NCI-H2196 treated with DMSO at 0.1 percent for 48 hours (cell line): ENCODE results near the gene GM2A.
A peak's percentile ranks its signal among the peaks of the same experiment; 100 is the strongest.
"Not testable (repeated sequence)": the region's sequence is repeated elsewhere in the genome, so short reads cannot be mapped to it uniquely, and the experiment has no call there.

Experiments
- DNase-seq: peaks from one replicate; lab custom pipeline; 2025; ENCODE audit not compliant: unreplicated experiment; lab: John Stamatoyannopoulos, UW

Gene GM2A

GRCh38 chr5:151284392-151284967 is 31.5 kb downstream of the GM2A start:
- DNase-seq, result no peak

DNA sequence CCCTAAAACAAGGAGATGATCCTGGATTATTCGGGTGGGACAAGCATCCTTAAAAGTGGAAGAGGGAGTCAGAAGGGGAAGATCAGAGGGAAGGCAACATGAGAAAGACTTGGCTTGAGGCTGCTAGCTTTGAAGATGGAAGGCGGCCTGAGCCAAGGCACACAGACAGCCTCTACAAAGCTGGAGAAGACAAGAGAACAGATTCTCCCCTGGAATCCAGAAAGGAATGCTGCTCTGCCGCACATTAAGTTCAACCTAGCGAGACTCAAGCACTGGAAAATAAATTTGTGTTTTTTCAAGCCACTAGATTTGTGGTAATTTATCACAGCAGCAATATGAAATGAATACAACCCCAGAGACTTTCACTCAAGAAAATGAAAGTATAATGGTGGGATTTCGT is 32.7 kb downstream of the GM2A start:
- DNase-seq, result no peak

GRCh38 chr5:151286246-151286645 is 33.3 kb downstream of the GM2A start:
- no peak for DNase-seq

DNA sequence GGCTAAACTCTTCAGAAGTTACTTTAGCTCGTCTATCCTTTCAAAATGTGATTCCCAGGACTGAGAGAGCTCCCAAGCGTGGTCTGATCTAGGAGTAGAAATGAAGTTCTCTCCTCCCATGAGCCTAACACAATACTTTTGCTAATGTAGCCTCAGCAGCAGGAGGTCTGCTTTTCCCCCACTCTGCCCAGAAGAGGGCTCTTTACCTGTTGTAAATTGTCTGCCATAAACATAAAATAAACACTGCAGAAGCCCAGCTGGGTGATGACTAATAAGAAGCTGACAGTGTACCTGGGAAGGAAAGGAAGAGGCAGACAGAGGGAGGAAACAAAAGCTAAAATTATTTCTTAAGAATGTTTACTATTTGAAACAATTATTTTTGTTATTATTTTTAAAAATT is 35.2 kb downstream of the GM2A start:
- peak; percentile 30 for DNase-seq

DNA sequence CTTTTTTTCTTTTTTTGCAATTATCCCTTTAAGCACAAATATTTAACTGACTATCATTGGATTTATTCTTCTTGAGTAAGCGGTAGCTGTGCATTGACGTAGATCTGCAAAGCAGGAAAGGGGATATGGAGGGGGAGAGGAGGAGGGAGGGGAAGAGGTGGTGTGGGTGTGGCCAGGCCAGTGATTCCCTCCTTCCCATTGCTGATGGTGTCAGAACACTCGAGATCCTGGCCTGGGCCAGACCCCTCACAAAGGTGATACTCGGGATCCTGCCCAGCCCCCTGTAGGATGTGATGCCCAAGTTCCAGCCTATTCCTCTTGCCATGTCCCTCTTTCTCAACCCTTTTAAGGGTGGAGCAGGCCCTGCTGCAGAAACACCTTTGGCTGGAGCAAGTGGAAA is 40.6 kb downstream of the GM2A start:
- no peak for DNase-seq

DNA sequence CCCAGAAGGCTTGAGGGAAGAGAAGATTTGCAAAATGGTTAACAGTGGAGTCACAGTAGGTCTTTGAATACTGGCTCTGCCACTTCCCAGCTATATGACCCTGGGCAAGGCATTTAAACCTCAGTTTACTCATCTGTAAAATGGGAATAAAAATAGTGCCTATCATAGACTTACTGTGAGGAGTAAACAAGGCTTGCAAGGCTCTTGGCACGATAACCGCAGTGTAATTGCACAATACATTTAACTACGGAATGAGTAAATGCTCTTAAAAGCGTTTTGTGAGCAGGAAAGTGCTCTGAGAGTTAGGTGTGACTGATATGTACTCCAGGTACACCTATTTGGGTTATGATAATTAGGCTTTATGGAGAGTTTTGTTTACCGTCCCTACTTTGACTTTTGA is 42.2 kb downstream of the GM2A start:
- DNase-seq, result no peak

GRCh38 chr5:151295791-151296477 is 42.9 kb downstream of the GM2A start:
- no peak for DNase-seq

DNA sequence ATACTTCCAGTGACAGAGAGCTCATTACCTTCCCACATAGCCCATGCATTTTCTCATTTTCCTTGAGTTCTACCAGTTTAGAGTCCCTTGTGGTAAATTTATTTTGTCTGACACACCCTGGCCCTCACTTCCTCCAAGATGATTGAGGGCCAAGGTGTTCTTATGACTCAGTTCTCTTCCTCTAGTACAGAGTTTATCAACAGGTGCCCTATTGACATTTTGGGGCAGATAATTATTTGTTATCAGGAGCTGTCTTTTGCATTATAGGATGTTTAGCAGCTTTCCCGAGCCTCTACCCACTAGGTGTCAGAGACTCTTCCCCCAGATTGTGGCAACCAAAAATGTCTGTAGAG is 43.5 kb downstream of the GM2A start:
- no peak for DNase-seq

DNA sequence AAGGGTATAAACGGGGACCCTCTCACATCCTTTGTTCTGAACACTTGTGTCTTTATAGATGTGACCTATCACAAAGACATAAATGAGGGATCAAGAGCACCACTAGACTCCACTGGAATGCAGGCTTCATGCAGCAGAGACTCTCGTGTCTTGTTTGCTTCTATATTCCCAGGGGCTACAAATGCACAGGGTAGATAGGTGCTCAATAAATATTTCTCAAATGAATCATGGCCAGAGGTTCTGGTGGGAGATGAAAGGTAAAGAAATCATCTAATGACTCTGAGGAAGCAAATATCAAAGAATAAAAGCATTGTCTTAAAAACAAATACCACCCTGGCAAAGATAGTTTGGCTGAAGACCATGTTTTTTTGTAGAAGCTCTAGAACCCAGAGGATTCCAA is 44.0 kb downstream of the GM2A start:
- no peak for DNase-seq

DNA sequence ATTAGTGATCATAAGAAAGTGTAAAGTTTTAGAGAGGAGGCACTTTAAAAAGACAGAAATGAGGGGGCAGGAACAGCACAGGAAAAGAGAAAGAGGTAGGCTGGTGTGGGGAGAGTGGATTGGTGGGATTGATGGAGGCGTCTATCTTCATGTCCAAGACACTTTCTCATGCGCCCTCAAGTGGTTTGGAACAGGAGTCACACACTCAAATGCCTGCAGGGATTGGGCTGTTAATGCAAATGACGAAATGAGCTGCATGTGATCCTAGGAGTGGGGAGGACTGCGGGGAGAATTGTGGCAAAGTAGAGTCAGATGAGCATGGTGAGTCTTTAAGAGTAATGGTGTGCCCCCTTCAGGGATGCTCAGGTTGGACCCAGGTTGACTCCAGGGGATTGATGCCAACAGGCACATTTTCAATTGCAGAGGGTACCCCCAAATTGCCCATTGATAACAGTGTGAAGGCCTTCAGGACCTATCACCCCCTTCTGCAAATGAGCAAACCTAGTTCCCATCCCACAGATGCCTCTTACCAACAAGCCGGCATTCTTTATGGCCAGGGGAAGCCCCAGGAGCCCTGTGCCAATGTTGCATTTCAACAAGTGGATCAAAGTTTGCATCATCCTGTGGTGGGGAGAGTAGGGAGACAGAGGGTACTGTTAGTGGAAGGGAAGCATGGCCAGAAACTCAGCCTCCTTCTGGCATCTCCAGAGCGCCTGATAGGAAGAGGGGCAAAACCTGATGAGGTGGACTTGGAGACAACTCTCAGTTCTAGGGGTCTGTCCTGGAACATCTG is 45.3 kb downstream of the GM2A start:
- no peak for DNase-seq

- DNase-seq, result no peak
Observed at GRCh38 chr5:151303666-151304065, 50.7 kb downstream of the GM2A start, which contains the start of gene SLC36A3. SLC36A3 (minus strand) TSS chr5:151303766; CDS start chr5:151303354, 412 bp downstream.

GRCh38 chr5:151309266-151309665 is 56.3 kb downstream of the GM2A start:
- not testable (repeated sequence) for DNase-seq

DNA sequence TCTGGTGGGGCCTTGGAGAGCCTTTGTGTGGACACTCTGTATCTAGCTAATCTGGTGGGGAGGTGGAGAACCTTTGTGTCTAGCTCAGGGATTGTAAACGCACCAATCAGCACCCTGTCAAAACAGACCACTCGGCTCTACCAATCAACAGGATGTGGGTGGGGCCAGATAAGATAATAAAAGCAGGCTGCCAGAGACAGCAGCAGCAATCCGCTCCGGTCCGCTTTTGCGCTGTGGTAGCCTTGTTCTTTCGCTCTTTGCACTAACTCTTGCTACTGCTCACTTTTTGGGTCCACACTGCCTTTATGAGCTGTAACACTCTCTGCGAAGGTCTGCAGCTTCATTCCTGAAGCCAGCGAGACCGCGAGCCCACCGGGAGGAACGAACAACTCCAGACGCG is 56.8 kb downstream of the GM2A start:
- not testable (repeated sequence) for DNase-seq

DNA sequence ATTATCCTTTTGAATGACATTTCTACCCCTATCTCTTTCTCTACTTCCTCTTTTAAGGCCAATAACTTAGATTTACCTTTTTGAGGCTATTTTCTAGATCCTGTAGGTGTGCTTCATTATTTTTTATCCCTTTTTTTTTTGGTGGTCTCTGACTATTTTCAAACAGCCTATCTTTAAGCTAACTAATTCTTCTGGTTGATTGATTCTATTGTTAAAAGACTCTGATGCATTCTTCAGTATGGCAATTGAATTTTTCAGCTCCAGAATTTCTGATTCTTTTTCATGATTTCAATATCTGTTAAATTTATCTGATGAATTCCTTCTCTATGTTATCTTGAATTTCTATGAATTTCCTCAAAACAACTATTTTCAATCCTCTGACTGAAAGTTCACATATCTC is 57.9 kb downstream of the GM2A start:
- DNase-seq, result no peak

DNA sequence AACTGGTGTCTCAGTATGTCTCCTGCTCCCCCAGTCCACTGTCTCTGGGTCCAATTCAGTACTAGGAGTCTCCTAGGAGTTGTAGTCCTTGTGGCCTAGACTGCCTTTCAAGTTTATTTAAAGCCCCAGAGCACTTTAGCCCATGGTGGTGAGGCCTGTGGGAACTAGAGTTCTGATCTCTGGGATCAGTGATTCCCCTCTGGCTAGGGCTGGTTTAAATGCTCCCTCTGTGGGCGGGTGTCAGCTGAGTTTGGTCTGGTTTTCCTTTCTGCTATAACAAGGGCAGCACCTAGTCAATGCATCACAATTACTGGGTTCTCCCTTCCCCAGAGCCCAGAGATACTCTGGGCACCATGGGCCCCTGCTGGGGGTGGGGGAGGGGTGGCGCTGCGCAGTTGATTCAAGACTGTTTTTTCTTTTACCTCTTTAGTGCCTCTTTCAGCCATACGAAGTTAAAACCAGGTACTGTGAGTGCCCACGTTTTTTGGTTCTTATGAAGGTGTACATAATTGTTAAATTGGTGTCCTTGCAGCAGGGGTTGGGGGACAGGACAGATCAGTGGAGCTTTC is 59.9 kb downstream of the GM2A start:
- no peak for DNase-seq

- DNase-seq, result no peak
Observed at GRCh38 chr5:151313357-151313756, 60.4 kb downstream of the GM2A start.

DNA sequence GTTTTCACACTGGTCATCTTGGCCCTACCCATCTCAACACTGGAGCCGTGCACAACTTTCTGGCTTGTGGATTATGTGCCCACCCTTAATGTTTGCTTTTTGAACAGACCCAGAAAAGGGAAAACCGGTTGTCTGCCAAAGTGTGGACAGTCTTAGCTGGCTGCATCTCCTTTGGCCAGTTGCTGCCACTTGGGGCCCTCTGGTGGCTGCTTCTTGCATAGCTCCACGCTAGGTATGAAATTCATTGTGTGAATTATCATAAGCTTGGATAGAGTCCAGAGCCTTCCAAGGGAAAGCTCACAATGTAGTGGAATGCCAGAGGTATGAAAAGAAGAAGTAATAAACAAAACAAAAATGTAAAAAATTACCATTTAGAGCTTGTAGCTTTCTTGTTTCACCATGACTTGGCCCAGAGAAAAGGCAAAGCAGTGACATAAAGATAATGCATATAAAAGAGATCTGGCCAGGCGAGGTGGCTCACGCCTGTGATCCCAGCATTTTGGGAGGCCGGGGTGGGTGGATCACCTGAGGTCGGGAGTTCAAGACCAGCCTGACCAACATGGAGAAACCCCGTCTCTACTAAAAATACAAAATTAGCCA is 63.1 kb downstream of the GM2A start:
- peak; percentile 18 for DNase-seq

DNA sequence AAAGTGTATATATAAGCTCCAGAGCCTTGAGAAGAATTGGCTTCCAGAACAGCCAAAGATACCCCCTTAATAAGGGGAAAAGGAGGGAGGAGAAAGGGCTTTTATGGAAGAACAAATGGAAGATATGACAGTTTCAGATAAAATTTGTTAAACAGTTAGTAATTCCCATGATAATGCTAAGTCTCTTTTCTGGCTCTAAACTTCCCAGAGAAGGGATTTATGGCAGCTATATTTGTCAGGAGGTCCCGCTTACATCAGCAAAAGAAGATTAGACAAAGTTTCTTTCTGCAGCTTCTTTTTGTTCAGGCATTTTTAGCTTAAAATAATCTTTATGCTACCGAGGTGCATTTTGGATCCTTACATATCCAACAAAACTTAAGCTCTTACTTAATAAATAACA is 64.9 kb downstream of the GM2A start:
- no peak for DNase-seq

GRCh38 chr5:151318850-151319732 is 66.1 kb downstream of the GM2A start:
- DNase-seq, result no peak
